Fibroblast of skin of abdomen (primary cell): ENCODE data around the gene IQGAP2.
"Not testable (repeated sequence)": the region's sequence is repeated elsewhere in the genome, so short reads cannot be mapped to it uniquely, and the experiment has no call there.

Experiments
- DNase-seq: peaks from one replicate; pipeline ENCODE4 v3.0.0-alpha.2; 2013

IQGAP2 gene

DNA sequence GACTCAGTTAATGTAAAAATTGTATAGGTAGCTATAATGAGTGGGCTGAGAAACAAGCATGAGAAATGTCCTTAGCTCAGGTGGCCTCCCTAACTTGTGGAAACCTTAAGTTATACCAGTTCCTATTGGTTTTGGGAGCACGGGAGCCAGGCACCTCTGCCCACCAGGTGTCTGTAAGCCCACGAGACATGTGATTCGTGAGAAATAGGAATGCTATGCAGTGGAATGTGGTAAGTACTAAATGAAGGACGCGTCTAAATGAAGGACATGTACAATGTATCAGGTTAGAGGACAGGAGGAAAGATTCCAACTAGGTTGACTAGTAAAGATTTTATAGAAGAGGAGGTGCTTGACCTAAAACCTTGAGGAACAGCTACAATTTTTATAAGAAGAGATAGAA, 266.2 kb downstream of the IQGAP2 start:
- no peak for DNase-seq

DNA sequence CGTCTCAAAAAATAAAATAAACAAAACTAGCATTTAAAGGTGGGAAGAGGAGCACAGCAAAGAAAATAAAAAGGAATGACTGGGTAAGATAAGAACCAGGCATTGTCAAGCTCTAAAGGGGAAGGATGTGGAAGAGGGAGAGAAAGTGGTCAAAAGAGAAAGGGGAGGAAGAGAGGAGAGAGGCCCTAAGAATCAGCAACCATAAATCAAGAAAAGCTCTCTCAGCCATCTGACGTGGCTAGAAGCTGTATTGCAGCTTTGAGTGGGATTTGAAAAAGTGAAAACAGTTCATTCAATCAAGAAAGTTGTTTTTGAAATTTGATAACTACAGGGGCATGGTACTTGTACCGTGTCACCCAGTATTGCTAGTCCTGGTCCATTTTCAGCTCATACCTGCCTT, 267.4 kb downstream of the IQGAP2 start:
- DNase-seq: no peak

DNA sequence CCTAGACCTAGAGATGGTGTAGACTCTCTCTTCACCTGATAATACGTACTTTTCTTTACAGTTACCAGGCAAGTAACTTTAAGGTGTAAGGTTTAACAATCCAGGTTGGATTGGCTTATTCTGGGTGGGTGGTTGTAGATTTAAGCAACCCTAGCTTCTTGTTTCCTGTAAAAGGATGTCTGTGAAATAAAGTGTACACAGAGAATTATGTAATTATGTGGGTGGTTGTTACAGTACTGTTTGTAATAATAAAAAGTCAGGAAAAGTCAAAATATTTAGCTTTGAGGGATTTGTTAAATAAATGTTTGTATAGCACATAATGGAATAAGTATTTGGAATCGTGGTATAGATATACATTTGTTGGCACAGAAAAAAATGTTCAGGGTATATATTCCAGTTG, 269.2 kb downstream of the IQGAP2 start:
- DNase-seq: no peak

DNA sequence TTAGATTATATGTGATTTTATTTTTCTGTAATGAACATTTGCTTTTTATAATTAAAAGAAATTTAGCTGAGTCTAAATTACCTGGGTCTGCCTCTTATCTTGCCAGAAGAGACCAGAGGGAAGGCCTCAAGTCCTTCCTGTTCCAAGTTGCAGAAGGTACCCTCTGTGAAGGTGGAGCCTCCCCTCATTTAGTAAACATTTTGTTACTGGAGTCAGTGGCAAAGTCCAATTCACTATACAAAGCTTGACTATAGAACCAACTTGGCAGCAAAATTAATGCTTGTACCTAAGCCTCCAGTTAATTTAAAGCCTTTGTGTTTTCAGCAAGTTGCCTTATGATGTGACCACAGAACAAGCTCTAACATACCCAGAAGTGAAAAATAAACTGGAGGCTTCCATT, 270.0 kb downstream of the IQGAP2 start:
- no peak for DNase-seq

DNA sequence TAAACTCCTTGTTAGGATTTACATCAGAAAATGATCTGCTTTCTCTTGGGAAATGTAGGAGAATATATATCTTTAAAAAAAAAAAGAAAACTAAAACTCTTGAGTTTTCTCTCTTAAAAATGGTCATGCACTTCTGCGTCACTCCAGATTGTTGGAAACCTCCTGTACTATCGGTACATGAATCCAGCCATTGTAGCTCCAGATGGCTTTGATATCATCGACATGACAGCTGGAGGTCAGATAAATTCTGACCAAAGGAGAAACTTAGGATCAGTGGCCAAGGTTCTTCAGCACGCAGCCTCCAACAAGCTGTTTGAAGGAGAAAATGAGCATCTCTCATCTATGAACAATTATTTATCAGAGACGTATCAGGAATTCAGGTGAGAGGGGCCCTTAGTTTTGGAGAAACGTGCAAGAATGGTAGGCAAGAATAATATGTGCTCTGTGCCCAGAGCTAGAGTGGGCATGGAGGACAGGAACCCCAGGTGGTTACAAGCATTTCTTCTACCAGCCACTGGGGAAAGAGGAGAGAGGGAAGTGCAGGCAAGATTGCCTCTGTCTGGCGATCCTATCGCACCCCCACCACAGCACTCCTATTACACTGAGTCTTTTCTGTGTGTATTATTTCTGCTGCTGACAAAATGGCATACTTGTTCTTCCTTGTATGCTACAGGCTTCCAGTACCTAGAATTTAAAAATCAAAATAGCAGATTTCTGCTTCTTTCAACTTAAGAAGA, 271.4 kb downstream of the IQGAP2 start:
- DNase-seq: no peak

DNA sequence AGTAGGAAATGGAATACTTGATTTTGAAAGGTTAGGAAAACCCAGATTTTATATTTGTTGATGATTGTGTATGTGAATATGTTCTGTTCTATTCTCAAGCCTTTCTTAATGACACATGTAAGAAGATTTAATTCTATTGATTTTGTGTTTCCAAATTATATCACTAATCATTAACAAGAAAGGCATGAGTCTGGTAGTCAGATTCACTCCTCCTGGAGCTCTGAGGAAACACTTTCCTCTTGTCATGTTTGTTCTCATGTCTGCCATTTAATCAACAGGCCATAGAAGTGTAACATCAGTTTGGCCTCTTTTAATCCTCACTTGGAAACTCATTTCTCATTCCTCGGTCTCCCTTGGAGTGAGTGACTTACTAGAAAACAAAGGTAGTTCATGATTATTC, 272.3 kb downstream of the IQGAP2 start:
- no peak for DNase-seq

DNA sequence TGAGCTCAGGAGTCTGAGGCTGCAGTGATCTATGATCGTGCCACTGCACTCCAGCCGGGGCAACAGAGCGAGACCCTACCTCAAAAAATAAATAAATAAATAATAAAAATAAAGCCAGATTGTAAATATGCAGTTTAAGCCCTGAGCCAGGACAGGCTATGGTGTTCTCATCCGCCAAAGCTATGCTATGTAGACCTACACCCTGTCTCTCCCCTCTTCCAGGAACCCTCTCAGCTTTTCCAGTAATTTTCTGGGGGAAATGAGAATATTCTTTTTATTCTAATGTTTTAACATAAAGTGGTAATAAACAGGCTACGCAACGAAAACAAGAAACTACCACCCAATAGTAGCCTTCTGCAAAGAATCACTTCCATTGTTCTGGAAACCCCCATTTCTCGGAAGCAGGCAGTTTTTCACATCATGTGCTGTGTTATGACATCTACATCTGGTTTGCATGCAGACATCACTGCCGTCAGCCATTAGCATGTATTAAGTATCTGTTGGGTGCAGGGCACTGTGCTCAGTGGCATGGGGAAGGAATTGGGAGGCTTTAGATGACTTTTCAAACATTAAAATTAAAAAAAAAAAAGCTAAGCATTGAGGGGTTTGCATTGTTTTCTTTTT, 274.9 kb downstream of the IQGAP2 start:
- DNase-seq: no peak

DNA sequence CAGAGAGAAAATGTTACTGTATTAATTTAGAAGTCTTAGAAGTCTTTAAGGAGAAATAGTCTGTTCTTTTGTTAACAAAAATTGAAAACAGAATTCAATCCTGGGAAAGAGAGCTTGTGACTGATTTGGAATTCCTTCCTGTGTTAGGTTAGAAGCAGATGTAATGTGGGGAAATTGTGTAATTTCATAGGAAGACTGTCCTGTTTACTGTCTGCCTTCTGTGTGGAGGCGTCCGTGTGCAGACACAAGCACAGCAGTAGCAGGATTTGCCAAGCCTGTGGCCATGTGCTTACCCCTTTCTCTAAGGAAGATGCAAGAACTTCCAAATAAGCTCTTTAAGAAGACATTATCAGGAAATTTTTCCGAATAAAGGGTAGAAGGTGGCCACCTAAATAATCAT, 276.1 kb downstream of the IQGAP2 start:
- peak; percentile 65 for DNase-seq

DNA sequence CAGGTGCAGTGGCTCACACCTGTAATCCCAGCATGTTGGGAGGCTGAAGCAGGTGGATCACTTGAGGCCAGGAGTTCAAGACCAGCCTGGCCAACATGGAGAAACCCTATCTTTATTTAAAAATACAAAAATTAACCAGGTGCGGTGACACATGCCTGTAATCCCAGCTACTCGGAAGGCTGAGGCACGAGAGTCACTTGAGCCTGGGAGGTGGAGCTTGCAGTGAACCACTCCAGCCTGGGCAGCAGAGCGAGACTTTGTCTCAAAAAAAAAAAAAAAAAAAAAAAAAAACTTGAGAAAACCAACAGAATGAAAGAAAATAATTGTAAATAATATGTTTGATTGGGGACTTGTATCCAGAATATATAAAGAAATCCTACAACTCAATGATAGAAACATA, 277.7 kb downstream of the IQGAP2 start:
- not testable (repeated sequence) for DNase-seq

DNA sequence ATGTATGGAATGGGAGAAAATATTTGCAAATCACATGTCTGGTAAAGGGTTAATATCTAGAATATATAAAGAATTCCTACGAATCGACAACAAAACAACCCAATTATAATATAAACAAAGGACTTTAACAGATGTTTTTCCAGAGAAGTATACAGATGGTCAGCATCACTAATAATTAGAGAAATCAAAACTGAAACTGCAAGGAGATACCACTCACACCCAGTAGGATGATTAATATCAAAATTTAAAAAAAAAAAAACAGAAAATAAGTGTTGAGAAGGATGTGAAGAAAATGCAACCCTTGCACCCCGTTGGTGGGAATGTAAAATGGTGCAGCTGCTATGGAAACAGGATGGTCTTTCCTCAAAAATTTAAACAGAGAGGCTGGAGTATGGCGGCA, 278.2 kb downstream of the IQGAP2 start:
- no peak for DNase-seq

DNA sequence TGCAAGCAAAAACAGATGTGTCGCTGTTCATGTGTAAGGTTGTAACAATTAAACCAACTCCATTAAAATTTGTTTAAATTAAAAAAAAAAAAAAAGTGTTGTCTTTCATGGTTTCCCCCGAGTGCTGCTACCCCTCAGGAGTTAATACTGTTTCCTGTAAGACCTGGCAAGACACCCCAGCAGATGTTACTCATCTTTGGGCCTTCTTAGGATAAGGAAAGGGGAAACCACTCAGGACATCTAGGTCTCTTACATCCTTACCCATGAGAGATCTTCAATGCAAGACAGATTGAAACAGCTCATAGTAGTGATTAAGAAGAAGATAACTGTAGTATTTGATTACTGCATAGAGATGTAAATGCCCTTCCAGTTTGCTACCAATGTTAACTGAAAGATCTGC, 279.3 kb downstream of the IQGAP2 start:
- peak; percentile 30 for DNase-seq

DNA sequence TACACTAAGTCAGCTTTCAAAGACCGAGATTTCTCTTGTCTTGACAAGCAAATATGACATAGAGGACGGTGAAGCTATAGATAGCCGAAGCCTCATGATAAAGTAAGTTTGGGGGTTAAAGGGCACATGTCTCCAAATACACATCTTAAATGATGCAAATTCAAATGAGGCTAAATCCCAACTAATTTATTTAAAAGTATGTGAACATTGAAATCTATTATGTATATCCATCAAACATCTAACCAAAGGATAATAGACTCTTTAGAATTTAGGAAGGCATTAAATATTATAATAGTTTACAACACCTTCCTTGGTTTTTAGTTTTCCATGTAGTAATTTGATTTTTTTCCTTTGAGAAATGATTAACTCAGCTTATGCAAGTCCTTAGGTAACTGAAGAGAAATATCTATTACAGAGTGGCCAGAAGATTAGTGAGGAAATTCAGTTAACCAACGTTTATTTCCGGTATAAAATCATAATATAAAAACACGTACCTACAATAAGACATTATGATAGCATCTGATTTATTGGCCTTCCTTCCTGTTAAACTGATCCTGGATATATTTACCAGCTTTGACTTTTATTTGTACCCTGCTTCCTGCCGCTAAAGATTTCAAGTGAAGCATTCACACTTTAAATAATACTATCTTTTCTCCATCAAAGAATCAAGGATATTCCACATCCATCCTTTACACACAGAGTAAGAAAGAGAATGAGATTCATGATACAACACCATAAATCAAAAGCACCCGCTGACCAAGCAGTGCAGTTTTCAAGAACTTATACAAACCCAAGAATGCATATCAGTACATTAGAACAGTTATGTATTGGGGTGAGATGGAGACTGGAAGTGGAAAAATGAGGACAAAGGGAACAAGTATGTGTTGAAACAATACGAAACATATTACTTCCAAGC, 281.0 kb downstream of the IQGAP2 start:
- peak; percentile 39 for DNase-seq

DNA sequence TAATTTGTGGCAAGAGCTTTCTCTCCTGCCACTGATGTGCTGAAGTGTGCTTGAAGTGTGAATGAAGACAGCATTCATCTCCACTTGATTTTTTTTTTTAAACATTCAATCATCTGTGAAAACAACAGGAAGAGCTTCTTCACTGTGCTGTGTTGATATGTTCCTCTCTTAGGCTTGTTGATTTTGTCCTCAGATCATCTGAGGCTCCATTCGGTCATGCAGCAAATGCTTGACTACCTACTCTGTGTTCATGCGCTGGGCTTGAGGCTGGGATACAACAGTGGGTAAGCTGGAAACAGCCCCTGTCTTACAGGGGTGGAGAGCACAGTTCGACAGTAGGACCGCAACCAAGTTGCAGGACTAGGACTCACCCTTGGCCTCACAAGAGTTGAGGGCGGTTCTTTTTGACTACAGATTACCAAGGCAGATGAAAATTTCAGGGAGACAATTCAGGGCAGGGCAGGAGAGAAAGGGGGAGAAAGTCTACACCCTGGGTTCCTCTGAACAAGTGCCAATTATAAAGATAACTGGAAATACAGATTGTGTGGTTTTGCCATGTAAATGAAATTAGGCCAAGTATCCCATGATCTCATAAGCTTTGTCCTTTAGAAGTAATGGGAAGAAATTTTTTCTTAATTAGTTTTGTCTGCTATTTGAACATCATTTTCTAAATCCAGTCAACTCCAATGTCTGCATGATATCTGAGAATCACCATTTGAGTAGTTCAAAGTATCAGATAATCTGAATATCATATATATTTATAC, 281.9 kb downstream of the IQGAP2 start:
- no peak for DNase-seq

DNA sequence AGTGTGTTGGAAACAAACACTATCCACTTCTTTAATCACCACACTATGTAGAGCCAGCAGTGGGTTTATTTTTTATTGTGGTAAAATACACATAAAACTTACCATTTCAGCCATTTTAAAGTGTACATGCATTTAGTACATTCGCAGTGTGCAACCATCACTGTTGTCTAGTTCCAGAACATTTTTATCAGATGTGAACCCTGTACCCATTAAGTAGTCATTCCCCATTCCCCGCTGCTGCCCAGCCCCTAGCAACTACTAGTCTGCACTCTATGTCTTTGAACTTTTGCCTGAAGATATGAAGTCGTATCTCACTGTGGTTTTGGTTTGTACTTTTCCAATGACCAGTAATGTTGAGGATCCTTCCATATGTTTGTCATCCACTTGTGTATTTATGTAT, 282.6 kb downstream of the IQGAP2 start:
- DNase-seq: no peak

DNA sequence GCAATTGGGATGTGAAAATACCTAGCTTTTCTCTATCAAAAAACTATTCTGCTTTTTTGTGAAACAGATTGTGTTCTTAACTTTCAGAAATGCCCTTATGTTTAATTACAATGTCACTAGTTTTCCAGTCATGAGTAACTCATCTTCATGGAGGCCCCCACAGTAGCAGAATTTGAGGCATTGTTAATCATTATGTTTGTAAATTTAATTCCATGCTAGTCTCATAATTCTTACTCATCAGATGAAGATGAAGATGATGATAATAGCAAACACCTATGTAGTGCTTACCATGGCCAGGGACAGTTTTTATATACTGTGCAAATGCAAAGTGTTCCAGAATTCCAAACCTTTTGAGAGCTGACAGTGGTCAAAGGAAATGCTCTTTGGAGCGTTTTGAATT, 285.1 kb downstream of the IQGAP2 start:
- no peak for DNase-seq

DNA sequence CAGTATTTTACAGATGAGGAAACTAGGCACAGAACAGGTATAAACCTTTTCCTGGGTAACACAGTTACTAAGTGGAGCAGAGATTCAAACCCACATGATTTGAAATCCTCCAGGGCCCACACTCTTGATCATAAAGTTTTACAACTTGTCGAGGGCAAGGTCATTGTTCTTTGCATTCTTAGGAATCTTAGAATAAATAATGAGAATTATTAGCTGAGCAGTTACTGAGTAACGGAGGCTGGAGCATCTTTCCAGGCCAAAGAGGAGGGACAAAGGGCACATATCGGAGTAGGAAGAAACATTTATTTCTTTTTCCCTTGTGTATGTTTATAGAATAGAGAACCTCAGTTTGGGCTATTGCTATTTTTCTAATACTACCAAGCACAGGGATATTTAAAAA, 285.8 kb downstream of the IQGAP2 start:
- DNase-seq: peak; percentile 47

DNA sequence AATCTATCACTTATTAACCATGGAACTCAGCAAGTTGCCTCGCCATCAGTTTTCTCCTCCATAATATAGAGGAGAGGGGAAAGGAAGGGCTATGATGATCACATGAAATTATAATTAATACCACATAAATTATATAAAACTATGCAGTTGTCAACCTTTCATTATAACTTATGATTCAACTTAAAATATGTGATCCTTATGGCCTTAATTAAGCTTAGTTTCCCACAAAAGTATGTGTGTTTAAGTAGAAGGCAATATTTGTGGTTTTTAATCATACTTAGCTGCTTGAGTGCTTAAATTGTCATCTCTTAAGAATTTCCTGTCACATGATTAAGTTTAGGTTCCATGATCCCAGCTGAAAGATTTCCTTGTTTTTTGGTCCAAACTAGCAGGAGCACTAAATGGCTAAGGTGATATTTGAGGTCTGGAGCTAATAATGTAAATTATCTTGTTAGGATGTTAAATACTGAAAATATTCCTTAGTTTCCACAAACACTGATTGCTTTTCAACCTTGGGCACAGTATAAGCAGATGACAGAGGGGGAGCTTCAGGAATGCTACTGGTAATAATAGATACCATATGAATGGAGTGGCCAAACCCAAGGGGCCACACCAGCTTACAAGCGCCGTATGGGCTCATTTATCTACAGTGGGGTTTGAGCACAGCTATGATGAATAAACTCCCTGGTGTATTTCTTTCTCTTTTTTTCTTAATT, 286.4 kb downstream of the IQGAP2 start:
- DNase-seq: peak; percentile 99

DNA sequence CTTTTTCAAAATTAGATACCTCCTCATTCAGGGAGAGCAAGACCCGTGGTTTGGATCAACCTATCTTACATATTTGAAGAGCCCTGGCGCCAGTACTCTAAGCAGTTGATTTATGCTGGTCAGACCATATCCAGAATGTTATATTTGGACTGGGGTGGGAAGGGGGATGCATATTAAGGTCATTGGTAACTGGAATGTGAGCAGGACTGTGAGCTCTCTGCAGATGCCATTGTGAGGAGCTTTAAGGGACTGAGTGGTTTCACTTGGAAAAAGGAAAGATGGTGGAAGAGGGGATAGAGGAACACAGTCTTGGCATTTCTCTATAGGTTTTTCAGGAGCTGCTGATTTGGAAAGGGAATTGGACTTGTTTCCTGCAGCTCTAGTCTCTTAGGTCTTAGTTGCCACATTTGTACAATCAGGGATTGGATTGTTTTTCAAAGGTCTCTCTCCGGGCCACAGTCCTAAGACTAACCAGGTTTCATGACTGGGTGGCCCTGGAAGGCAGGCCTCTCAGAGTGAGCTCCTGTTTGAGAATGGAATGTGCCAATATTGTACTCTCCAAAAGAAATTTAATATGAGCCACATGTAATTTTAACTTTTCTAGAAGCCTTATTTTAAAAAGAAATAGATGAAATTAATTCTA, 287.1 kb downstream of the IQGAP2 start:
- DNase-seq: no peak

DNA sequence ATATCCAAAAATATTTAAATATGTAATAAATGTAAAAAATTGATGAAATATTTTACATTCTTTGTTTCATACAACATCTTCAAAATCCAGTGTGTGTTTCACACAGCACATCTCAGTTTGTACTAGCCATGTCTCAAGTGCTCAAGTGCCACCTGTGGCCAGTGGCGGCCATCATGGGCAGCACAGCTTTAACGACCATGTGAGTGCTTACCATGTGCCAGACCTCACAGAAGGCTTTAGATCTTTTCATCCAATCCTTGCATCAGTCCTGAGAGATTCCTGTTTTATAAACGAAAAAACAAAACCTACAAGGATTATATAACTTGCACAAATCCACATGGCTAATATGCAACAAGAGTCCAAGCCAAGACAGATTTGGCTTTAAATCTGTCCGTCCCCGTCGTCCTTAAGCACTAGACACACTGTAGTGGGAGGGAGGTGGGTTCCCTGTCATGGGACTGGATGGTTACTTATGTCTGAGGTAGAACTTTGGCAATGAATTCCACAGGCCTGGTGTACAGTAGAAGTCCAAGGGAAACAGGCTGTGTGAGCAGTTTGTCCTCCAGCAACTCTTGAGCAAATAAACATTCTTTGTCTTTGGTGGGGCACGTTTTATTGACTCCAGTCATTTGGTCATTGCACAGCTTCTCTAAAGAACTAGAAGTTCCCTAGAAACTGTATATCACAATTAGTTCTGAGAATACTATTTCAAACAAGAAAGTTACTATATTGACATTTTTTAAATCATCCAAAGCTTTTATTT, 287.8 kb downstream of the IQGAP2 start:
- peak; percentile 71 for DNase-seq

DNA sequence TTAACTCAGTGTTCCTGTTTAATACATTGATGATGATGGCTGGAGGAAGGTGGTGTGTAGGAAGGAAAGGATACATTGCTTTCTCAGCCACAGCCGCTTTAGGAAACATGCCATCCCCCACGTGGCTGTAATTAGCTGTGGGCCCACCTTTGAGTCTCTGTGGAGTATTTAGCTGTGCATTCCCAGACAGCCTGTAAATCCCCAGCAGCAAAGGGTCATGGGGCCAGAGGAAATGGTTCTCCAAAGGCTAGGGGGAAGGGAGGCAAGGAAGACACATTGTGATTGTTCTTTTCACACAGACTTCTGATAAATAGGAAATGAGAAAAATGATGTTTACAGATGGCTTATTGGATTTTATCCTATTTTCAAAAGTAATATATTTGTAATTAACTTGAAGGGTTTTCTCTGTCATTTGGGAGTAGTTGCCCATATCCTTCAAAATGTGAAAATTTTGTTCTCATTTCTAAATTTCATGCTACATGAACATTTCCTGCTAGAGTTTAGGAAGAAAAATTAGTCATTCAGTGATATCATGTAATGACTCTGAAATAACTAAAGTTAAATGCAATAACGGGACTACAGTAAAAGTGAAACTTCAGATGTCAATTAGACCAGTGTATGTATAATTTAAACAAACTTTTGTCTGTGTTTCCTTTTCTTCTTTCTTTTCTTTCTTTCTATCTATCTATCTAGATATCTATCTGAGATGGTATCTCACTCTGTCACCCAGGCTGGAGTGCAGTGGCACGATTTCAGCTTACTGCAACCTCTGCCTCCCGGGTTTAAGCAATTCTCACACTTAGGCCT, 288.6 kb downstream of the IQGAP2 start:
- DNase-seq: peak; percentile 94
